Fibroblast of lung (primary cell): ENCODE data around the gene CRIP3. TPM values are rescaled to one million over a fixed set of nuclear protein-coding genes. Genes with fewer than 3 reads are reported as not detected.

Experiments used
- DNase-seq, 2 donors: peaks; one replicate each; pipeline versions ENCODE4 v3.0.0 to v3.0.0-alpha.2; 2010; ENCODE audit warnings: low read depth in 2 of 2
- H2AFZ ChIP-seq: 2 replicates; pipeline ENCODE4 v1.5.1; 2012; ENCODE audit warnings: low read length, control low read depth, inconsistent platforms
- H3K27ac ChIP-seq: 2 replicates; pipeline ENCODE4 v1.5.1; 2011; ENCODE audit warnings: low read length, control low read depth; ENCODE audit not compliant: insufficient read depth
- H3K27me3 ChIP-seq: 2 replicates; pipeline ENCODE4 v1.5.1; 2011; ENCODE audit warnings: mild to moderate bottlenecking, low read length; ENCODE audit not compliant: control insufficient read depth, insufficient read depth
- H3K36me3 ChIP-seq: 2 replicates; pipeline ENCODE4 v1.5.1; 2011; ENCODE audit warnings: low read length; ENCODE audit not compliant: control insufficient read depth, insufficient read depth
- H3K4me1 ChIP-seq: 2 replicates; pipeline ENCODE4 v1.5.1; 2011; ENCODE audit warnings: low read length; ENCODE audit not compliant: control insufficient read depth, insufficient read depth; ENCODE audit errors: extremely low read depth
- H3K4me2 ChIP-seq: 2 replicates; pipeline ENCODE4 v1.5.1; 2011; ENCODE audit warnings: low read length, control low read depth; ENCODE audit not compliant: insufficient read depth; ENCODE audit errors: extremely low read depth
- H3K4me3 ChIP-seq, 4 experiments: fragments of 200-600 bp in 1 of 4; sonication (generic) in 1 of 4; replicated peaks in 1 of 4; 2 replicates each; pipeline ENCODE4 v1.5.1; 2011 to 2016; ENCODE audit warnings: low read length in 4 of 4, low read depth in 3 of 4, mild to moderate bottlenecking in 3 of 4, control low read depth in 2 of 4, inconsistent platforms in 1 of 4, mixed read lengths in 1 of 4; ENCODE audit not compliant: insufficient read depth in 1 of 4; ENCODE audit errors: control extremely low read depth in 1 of 4
- H3K79me2 ChIP-seq: 2 replicates; pipeline ENCODE4 v1.5.1; 2012; ENCODE audit warnings: mild to moderate bottlenecking, low read length, inconsistent platforms; ENCODE audit not compliant: control insufficient read depth, insufficient read depth
- H3K9ac ChIP-seq: 2 replicates; pipeline ENCODE4 v1.5.1; 2011; ENCODE audit warnings: mild to moderate bottlenecking, low read length, control low read depth; ENCODE audit not compliant: insufficient read depth
- H3K9me3 ChIP-seq: 2 replicates; pipeline ENCODE4 v1.5.1; 2012; ENCODE audit warnings: low read depth, low read length; ENCODE audit not compliant: control insufficient read depth, insufficient read depth
- H4K20me1 ChIP-seq: 2 replicates; pipeline ENCODE4 v1.5.1; 2011; ENCODE audit warnings: low read length; ENCODE audit not compliant: control insufficient read depth, insufficient read depth; ENCODE audit errors: extremely low read depth
- EZH2 ChIP-seq: IDR thresholded peaks from 2 replicates; pipeline ENCODE4 v1.5.1; 2012; ENCODE audit warnings: low read length, control low read depth, mild to moderate bottlenecking; ENCODE audit errors: missing control alignments
- polyA plus RNA-seq, 2 donors: library from polyadenylated mRNA; depleted of rRNA in 1 of 2; stranded (reverse) in 1 of 2; unstranded in 1 of 2; fragments of >200 nt; gene quantifications; 2 replicates each; pipeline ENCODE4 v1.2.1, GENCODE V29; 2011 to 2012; ENCODE audit warnings: missing spikeins in 1 of 2
- total RNA-seq: library from RNA; depleted of rRNA; stranded (reverse); fragments of >200 nt; gene quantifications from 2 replicates; pipeline ENCODE4 v1.2.1, GENCODE V29; 2014
- TF ChIP-seq, protein P1 (sequence below), 2 donors: IDR thresholded peaks in 1 of 2; conservative IDR thresholded peaks in 1 of 2; 1 replicate in 1 of 2; 2 replicates in 1 of 2; pipeline ENCODE4 v1.5.1; 2011 to 2012; ENCODE audit warnings: low read length in 2 of 2, control low read depth in 1 of 2, inconsistent platforms in 1 of 2, low read depth in 1 of 2, mild to moderate bottlenecking in 1 of 2

The CRIP3 gene
- total and polyA plus RNA-seq, 2 donors (not counting 1 experiment from before 2014, with no cell fraction given) = not detected

DNA sequence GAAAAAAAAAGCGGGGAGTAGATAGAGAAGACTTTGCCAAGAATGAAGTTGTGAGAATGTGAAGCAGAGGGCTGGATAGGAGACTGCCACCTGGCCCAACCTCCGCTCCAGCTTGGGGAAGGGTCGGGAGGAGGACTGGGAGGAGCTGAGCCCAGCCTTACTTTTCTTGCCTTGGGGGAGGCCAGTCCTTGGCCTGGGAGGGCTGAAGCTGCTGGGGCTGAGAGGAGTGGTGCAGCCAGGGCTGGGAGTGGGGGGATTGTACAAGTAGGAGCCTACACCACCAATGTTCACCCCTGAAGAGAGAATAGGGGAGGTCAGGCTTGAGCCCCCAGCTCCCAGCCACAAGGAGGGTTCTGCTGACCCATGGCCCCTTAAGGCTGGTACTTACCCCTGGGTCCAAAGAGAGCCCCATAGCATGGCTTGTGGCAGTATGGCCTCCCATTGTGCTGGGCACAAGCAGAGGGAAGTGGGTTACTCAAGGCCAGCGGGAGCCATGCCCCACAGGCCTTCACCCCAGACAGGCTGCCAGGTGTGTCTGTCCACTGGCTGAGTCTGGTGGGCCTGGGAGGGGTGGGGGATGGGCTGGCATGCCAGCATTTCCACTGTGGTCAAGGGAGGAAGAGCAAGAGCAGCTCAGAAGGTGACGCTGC, 1.1 kb downstream of the CRIP3 start:
- TF ChIP-seq EZH2 = no peak
- peaks cover 2% of the 10 kb centered on the region for H3K4me1 ChIP-seq
- no peak for DNase-seq
- H3K4me3 ChIP-seq = no peak overlapping the region
- peaks cover 15% of the 10 kb centered on the region for H3K27me3 ChIP-seq
- no peak overlapping the region for H3K27ac ChIP-seq
- no peak overlapping the region for H3K9ac ChIP-seq
- no peaks in the 10 kb centered on the region for H3K79me2 ChIP-seq
- H4K20me1 ChIP-seq = no peaks in the 10 kb centered on the region
- no peak overlapping the region for H3K4me2 ChIP-seq
- no peaks in the 10 kb centered on the region for H3K36me3 ChIP-seq
- H3K9me3 ChIP-seq = no peaks in the 10 kb centered on the region
- H2AFZ ChIP-seq = no peak overlapping the region

DNA sequence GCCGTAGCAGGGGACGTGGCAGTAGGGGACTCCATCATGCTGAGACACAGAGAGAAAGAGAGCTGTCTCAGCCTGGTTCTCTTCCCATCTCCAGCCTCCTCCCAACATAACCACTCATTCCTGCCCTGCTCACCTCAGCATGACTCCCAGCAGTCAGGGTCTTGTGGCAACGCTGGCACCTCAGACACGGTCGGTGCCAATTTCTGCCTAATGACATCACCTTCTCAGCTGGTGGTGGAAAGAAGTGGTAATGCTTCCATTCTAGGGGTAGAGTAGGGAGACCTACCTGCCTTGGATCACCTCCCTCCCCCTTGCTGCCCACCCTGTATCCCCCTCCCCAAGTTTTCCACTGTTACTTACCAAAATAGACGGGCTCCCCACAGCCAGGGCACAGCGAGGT, 2.5 kb downstream of the CRIP3 start:
- TF ChIP-seq EZH2 = no peak
- TF ChIP-seq, protein P1, sequence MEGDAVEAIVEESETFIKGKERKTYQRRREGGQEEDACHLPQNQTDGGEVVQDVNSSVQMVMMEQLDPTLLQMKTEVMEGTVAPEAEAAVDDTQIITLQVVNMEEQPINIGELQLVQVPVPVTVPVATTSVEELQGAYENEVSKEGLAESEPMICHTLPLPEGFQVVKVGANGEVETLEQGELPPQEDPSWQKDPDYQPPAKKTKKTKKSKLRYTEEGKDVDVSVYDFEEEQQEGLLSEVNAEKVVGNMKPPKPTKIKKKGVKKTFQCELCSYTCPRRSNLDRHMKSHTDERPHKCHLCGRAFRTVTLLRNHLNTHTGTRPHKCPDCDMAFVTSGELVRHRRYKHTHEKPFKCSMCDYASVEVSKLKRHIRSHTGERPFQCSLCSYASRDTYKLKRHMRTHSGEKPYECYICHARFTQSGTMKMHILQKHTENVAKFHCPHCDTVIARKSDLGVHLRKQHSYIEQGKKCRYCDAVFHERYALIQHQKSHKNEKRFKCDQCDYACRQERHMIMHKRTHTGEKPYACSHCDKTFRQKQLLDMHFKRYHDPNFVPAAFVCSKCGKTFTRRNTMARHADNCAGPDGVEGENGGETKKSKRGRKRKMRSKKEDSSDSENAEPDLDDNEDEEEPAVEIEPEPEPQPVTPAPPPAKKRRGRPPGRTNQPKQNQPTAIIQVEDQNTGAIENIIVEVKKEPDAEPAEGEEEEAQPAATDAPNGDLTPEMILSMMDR (conservative IDR thresholded peaks at IDR 0.05 in 1 of 2, IDR thresholded peaks at IDR 0.05 in 1 of 2; ENCODE audit: low read depth in 1 of 2, low read length in 2 of 2) = no peak
- H2AFZ ChIP-seq = no peak overlapping the region
- no peak overlapping the region for H3K9ac ChIP-seq
- H3K27me3 ChIP-seq = peaks cover 23% of the 10 kb centered on the region
- no peaks in the 10 kb centered on the region for H3K79me2 ChIP-seq
- no peaks in the 10 kb centered on the region for H3K9me3 ChIP-seq
- H3K27ac ChIP-seq = no peak overlapping the region
- H3K4me2 ChIP-seq = no peak overlapping the region
- no peak for DNase-seq
- peaks cover 2% of the 10 kb centered on the region for H3K4me1 ChIP-seq
- H3K36me3 ChIP-seq = no peaks in the 10 kb centered on the region
- no peaks in the 10 kb centered on the region for H4K20me1 ChIP-seq
- no peak overlapping the region for H3K4me3 ChIP-seq

DNA sequence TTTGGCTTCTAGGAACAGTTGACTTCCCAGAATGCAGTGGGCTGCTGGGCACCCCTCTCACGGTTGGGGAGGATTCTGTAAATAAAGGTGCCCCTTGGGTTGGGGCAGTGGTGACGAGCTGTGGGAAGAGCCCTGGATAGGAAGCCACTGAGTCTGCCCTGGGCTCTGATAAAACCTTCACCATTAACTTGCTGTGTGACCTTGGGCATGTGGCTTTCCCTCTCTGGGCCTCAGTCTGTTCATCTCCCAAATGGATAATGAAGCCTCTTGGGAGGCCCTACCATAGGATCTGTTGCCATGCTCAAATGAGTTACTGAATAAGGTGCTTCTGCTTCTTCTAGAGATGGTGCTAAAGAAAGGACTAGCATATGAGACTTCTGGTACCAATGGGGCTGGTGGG, 3.7 kb downstream of the CRIP3 start:
- H3K27ac ChIP-seq = no peak overlapping the region
- no peaks in the 10 kb centered on the region for H3K36me3 ChIP-seq
- no peak for DNase-seq
- H3K4me3 ChIP-seq = no peak overlapping the region
- no peak overlapping the region for H3K4me2 ChIP-seq
- no peaks in the 10 kb centered on the region for H3K79me2 ChIP-seq
- TF ChIP-seq EZH2 = no peak
- TF ChIP-seq, protein P1 (conservative IDR thresholded peaks at IDR 0.05 in 1 of 2, IDR thresholded peaks at IDR 0.05 in 1 of 2; ENCODE audit: low read depth in 1 of 2, low read length in 2 of 2) = no peak
- H3K9me3 ChIP-seq = no peaks in the 10 kb centered on the region
- no peak overlapping the region for H3K9ac ChIP-seq
- H3K4me1 ChIP-seq = peaks cover 2% of the 10 kb centered on the region
- H4K20me1 ChIP-seq = no peaks in the 10 kb centered on the region
- H3K27me3 ChIP-seq = peaks cover 26% of the 10 kb centered on the region
- H2AFZ ChIP-seq = no peak overlapping the region
